ENCODE data around the gene WFDC12.

DNA sequence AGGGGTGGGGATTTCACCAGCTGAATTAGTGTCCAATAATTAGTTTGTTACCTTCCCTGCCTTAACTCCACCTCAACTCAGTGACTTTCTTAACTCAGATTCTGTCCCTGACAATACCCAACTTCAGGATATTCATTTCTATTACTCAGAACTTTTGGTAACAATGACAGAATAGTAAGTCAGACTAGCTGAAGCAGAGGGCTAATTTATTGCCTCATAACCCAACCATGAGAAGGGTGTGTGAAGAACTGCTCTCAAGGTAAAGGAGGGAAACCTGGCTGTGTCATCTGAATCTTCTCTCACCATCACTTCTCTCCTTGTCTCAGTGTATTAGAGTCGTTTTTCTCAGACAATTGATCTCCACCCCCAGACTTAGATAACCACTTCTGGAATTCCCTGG, 49.3 kb upstream of the WFDC12 start:
- no peak for TF ChIP-seq POLR2A (IDR thresholded peaks at IDR 0.05; ENCODE audit: extremely low read depth, insufficient read length)
- no peak for TF ChIP-seq CTCF (IDR thresholded peaks at IDR 0.05; ENCODE audit: low read depth, low read length)
